Sigmoid colon (tissue), 7 donors: ENCODE data around the gene PAFAH1B2. TPM values are rescaled to one million over a fixed set of nuclear protein-coding genes. Genes with fewer than 3 reads are reported as not detected.
A peak's percentile ranks its signal among the peaks of the same experiment; 100 is the strongest.
"Not testable (repeated sequence)": the region's sequence is repeated elsewhere in the genome, so short reads cannot be mapped to it uniquely, and the experiment has no call there.

ENCODE experiments used
- DNase-seq: peaks from one replicate; pipeline ENCODE4 v3.0.0-alpha.2; 2019
- H3K27ac ChIP-seq, 4 donors: fragments of 200-600 bp; sonication (generic); one replicate each; pipeline ENCODE4 v1.5.1; 2016 to 2019; ENCODE audit warnings: mild to moderate bottlenecking in 1 of 4
- H3K27me3 ChIP-seq, 3 donors: fragments of 200-600 bp; sonication (generic); one replicate each; pipeline ENCODE4 v1.5.1; 2019; ENCODE audit warnings: mild to moderate bottlenecking in 1 of 3
- H3K36me3 ChIP-seq, 4 donors: fragments of 200-600 bp; sonication (generic); one replicate each; pipeline ENCODE4 v1.5.1; 2016 to 2019
- H3K4me1 ChIP-seq, 4 donors: fragments of 200-600 bp; sonication (generic); one replicate each; pipeline ENCODE4 v1.5.1; 2017 to 2019
- H3K4me3 ChIP-seq, 4 donors: fragments of 200-600 bp; sonication (generic); one replicate each; pipeline ENCODE4 v1.5.1; 2017 to 2019; ENCODE audit warnings: mild to moderate bottlenecking in 2 of 4, moderate library complexity in 1 of 4
- H3K9me3 ChIP-seq, 4 donors: fragments of 200-600 bp in 3 of 4; sonication (generic) in 3 of 4; one replicate each; pipeline versions ENCODE4 v1.5.1 to v1.6.1; 2013 to 2019
- CTCF ChIP-seq, 4 experiments: fragments of 450-650 bp in 3 of 4; fragments of 200-600 bp in 1 of 4; IDR thresholded peaks; one replicate each; pipeline ENCODE4 v1.5.1; 2016 to 2019; ENCODE audit warnings: antibody characterized with exemption in 4 of 4, mild to moderate bottlenecking in 3 of 4, moderate library complexity in 2 of 4
- EP300 ChIP-seq, 4 donors: sonication (generic); formaldehyde crosslinking; IDR thresholded peaks; one replicate each; pipeline ENCODE4 v1.6.1; 2017; ENCODE audit warnings: antibody characterized with exemption in 4 of 4
- POLR2A ChIP-seq, 2 donors: fragments of 450-650 bp; IDR thresholded peaks; one replicate each; pipeline ENCODE4 v1.6.1; 2016; ENCODE audit warnings: antibody characterized with exemption in 2 of 2, mild to moderate bottlenecking in 2 of 2, moderate library complexity in 2 of 2
- POLR2AphosphoS5 ChIP-seq, 4 donors: sonication (generic); formaldehyde crosslinking; IDR thresholded peaks; one replicate each; pipeline ENCODE4 v1.6.1; 2017; ENCODE audit warnings: antibody characterized with exemption in 4 of 4
- WGBS, 2 donors: extraction: QIAGEN DNeasy Blood & Tissue Kit; methylation state at CpG; one replicate each; pipeline ENCODE4 v1.1.7; 2013; 5-methylcytosine and 5-hydroxymethylcytosine counted together
- intact Hi-C: fragments of 100-400 bp; cut with DNase I; formaldehyde crosslinking; loops from one replicate; pipeline ENCODE4 v1.15.1; 2023
- polyA plus RNA-seq, 3 donors: library from polyadenylated mRNA; stranded (reverse); fragments of 200-250 nt; gene quantifications; one replicate each; pipeline ENCODE4 v1.2.3, GENCODE V29; 2013
- total RNA-seq, 4 donors: library from RNA; depleted of rRNA; stranded (reverse); fragments of >200 nt; gene quantifications; one replicate each; pipeline ENCODE4 v1.1.0, GENCODE V29; 2016
- donor health status: healthy with polysubstance abuse.
- donor health status: Bipolar disorder and iron deficiency.
- donor health status: healthy.

Gene PAFAH1B2
- total and polyA plus RNA-seq, 7 donors: 26.0 to 76.4 (median 42.1) TPM

- WGBS, 2 donors: 89 to 95% methylated on average over 11 of the region's 11 CpGs
- no peak for DNase-seq
These were observed 61.2 kb downstream of the PAFAH1B2 start for GRCh38 chr11:117205211-117205818.

GRCh38 chr11:117206111-117206510 is 62.0 kb downstream of the PAFAH1B2 start:
- Histone ChIP-seq H3K4me1 (peaks cover 0 to 40% (median 31%) of the 10 kb centered on the region in 4 donors), H3K27ac (peak overlapping the region; percentile 76 to 97 (median 92)), H3K36me3 (peaks cover 34 to 49% (median 36%) of the 10 kb centered on the region in 4 donors)
- H3K9me3 ChIP-seq, H3K27me3 ChIP-seq, DNase-seq, H3K4me3 ChIP-seq, intact Hi-C loops: not testable (repeated sequence)
- 86 to 88% methylated on average over 8 of the region's 8 CpGs for WGBS, 2 donors
- peak in 3 of 4 donors; percentile 13 to 78 (median 67) for TF ChIP-seq POLR2AphosphoS5 (IDR thresholded peaks at IDR 0.05)

More at GRCh38 chr11:117205211-117205818, 61.2 kb downstream of the PAFAH1B2 start:
- Histone ChIP-seq H3K4me1 (peaks cover 0 to 38% (median 31%) of the 10 kb centered on the region in 4 donors), H3K36me3 (peaks cover 34 to 53% (median 39%) of the 10 kb centered on the region in 4 donors), H3K27me3 (no peaks in the 10 kb centered on the region), H3K4me3 (peak overlapping the region in 3 of 4 donors; percentile 59 to 87 (median 85)), H3K9me3 (no peaks in the 10 kb centered on the region), H3K27ac (peak overlapping the region; percentile 90 to 99 (median 96))
- TF ChIP-seq CTCF (IDR thresholded peaks at IDR 0.05): no peak
- TF ChIP-seq EP300 (IDR thresholded peaks at IDR 0.05): no peak
- TF ChIP-seq POLR2AphosphoS5 (IDR thresholded peaks at IDR 0.05): peak in 3 of 4 donors; percentile 18 to 83 (median 64)
- TF ChIP-seq POLR2A (IDR thresholded peaks at IDR 0.05): no peak
- intact Hi-C loops: no loop called here

GRCh38 chr11:117206859-117207258 is 62.8 kb downstream of the PAFAH1B2 start:
- peaks cover 27 to 41% (median 33%) of the 10 kb centered on the region in 4 donors for H3K36me3 ChIP-seq
- H3K4me1 ChIP-seq: peaks cover 0 to 46% (median 34%) of the 10 kb centered on the region in 4 donors
- intact Hi-C loops, H3K4me3 ChIP-seq, DNase-seq, H3K9me3 ChIP-seq, H3K27me3 ChIP-seq: not testable (repeated sequence)
- peak in 2 of 4 donors; percentile 55 to 60 for TF ChIP-seq POLR2AphosphoS5 (IDR thresholded peaks at IDR 0.05)
- peak overlapping the region in 3 of 4 donors; percentile 46 to 76 (median 59) for H3K27ac ChIP-seq
- WGBS, 2 donors: 90 to 91% methylated on average over 6 of the region's 11 CpGs

- peak overlapping the region in 3 of 4 donors; percentile 59 to 71 (median 65) for H3K27ac ChIP-seq
- intact Hi-C loops, H3K4me3 ChIP-seq, DNase-seq, H3K27me3 ChIP-seq, H3K9me3 ChIP-seq: not testable (repeated sequence)
- WGBS, 2 donors: 95 to 97% methylated on average over 5 of the region's 5 CpGs
- peaks cover 23 to 35% (median 26%) of the 10 kb centered on the region in 4 donors for H3K36me3 ChIP-seq
- peak in 2 of 4 donors; percentile 46 to 55 for TF ChIP-seq POLR2AphosphoS5 (IDR thresholded peaks at IDR 0.05)
- H3K4me1 ChIP-seq: peaks cover 0 to 43% (median 34%) of the 10 kb centered on the region in 4 donors
These were observed 63.4 kb downstream of the PAFAH1B2 start for GRCh38 chr11:117207481-117207880.

GRCh38 chr11:117208710-117209109 is 64.6 kb downstream of the PAFAH1B2 start:
- WGBS, 2 donors: 94 to 96% methylated on average over 9 of the region's 13 CpGs
- TF ChIP-seq POLR2AphosphoS5 (IDR thresholded peaks at IDR 0.05) (peak; percentile 40 to 96 (median 84)), CTCF (IDR thresholded peaks at IDR 0.05) (peak in 2 of 4 experiments; percentile 17 to 21)
- H3K36me3 ChIP-seq: peaks cover 11 to 34% (median 18%) of the 10 kb centered on the region in 4 donors
- DNase-seq: peak; percentile 85
- intact Hi-C loops: loop anchor here (2.0 kb wide), 1 partner anchor 76 kb away; no protein-coding TSS in a partner anchor
- H3K4me3 ChIP-seq, H3K9me3 ChIP-seq, H3K27me3 ChIP-seq: not testable (repeated sequence)
- H3K27ac ChIP-seq: peak overlapping the region in 3 of 4 donors; percentile 56 to 60 (median 56)
- peaks cover 0 to 31% (median 23%) of the 10 kb centered on the region in 4 donors for H3K4me1 ChIP-seq

GRCh38 chr11:117209351-117210125 is 65.5 kb downstream of the PAFAH1B2 start:
- H3K27me3 ChIP-seq, H3K9me3 ChIP-seq, H3K4me3 ChIP-seq, DNase-seq: not testable (repeated sequence)
- peak overlapping the region; percentile 35 to 72 (median 58) for H3K27ac ChIP-seq
- TF ChIP-seq POLR2AphosphoS5 (IDR thresholded peaks at IDR 0.05) (peak; percentile 53 to 94 (median 78)), POLR2A (IDR thresholded peaks at IDR 0.05) (peak; percentile 40 to 49)
- H3K4me1 ChIP-seq: peaks cover 0 to 23% (median 16%) of the 10 kb centered on the region in 4 donors
- H3K36me3 ChIP-seq: peaks cover 5 to 32% (median 12%) of the 10 kb centered on the region in 4 donors
- intact Hi-C loops: loop anchor here (2.0 kb wide), 1 partner anchor 77 kb away; no protein-coding TSS in a partner anchor
- 90 to 94% methylated on average over 7 of the region's 8 CpGs for WGBS, 2 donors
